HepG2 (cell line): ENCODE data around the gene ZDHHC16. TPM values are rescaled to one million over a fixed set of nuclear protein-coding genes. Genes with fewer than 3 reads are reported as not detected.

ENCODE experiments used
- ATAC-seq: fragments of 200-7000 bp; cut with Tn5 transposase; 3 replicates; pipeline ENCODE4 v1.9.1; 2020; ENCODE audit warnings: mild to moderate bottlenecking, moderate library complexity
- BruUV-seq: library from RNA; stranded (reverse); fragments of 400-500 nt; replicated peaks from 2 replicates; lab custom pipeline; 2021; lab: Mats Ljungman, UMichigan
- CTCF ChIA-PET: fragments of 300-600 bp; formaldehyde crosslinking; extraction: SDS; loops from one replicate; lab custom pipeline; 2021; ENCODE audit warnings: low total read pairs, inconsistent platforms, low intra/inter-chr PET ratio; lab: Yijun Ruan, JAX
- POLR2A ChIA-PET: fragments of 350-600 bp; sonication (Branson Sonifier 250); formaldehyde crosslinking; loops from one replicate; lab custom pipeline; 2020; ENCODE audit warnings: antibody characterized with exemption, inconsistent platforms; lab: Yijun Ruan, JAX
- DNase-seq: peaks from one replicate; pipeline ENCODE4 v3.0.0-alpha.2; 2015; ENCODE audit warnings: low spot score
- FAIRE-seq: peaks from 3 replicates; lab custom pipeline; 2011; peaks lifted over from hg19 to GRCh38; lab: Jason Lieb, UNC
- H2AFZ ChIP-seq: one replicate; pipeline ENCODE4 v1.6.1; 2011; ENCODE audit warnings: low read length, inconsistent platforms
- H3K27ac ChIP-seq: fragments of 300-600 bp; 3 replicates; pipeline ENCODE4 v1.8.0; 2011; ENCODE audit warnings: mixed run types, mild to moderate bottlenecking, mixed read lengths, low read length, inconsistent platforms; ENCODE audit not compliant: insufficient read depth; ENCODE audit errors: extremely low read length
- H3K27me3 ChIP-seq, 2 experiments: fragments of 200-600 bp in 1 of 2; 2 replicates in 1 of 2; 3 replicates in 1 of 2; pipeline versions ENCODE4 v1.6.0 to v1.8.0; 2011; ENCODE audit warnings: low read length in 2 of 2, mild to moderate bottlenecking in 2 of 2, moderate library complexity in 2 of 2, inconsistent platforms in 1 of 2; ENCODE audit not compliant: insufficient read depth in 2 of 2, control insufficient read depth in 1 of 2
- H3K36me3 ChIP-seq, 2 experiments: fragments of 200-600 bp in 1 of 2; replicated peaks in 1 of 2; 2 replicates in 1 of 2; 3 replicates in 1 of 2; pipeline versions ENCODE4 v1.5.1 to v1.8.0; 2011; ENCODE audit warnings: low read length in 2 of 2, inconsistent platforms in 1 of 2; ENCODE audit not compliant: insufficient read depth in 2 of 2, control insufficient read depth in 1 of 2
- H3K4me1 ChIP-seq: 2 replicates; pipeline ENCODE4 v1.5.1; 2012; ENCODE audit warnings: low read length, inconsistent platforms; ENCODE audit not compliant: insufficient read depth
- H3K4me2 ChIP-seq: 2 replicates; pipeline ENCODE4 v1.6.0; 2011; ENCODE audit warnings: low read depth, low read length, inconsistent platforms
- H3K4me3 ChIP-seq, 3 experiments: fragments of 200-600 bp in 1 of 3; sonication (generic), shearing (Covaris generic) in 1 of 3; replicated peaks in 1 of 3; 2 replicates each; pipeline ENCODE4 v1.5.1; 2011 to 2016; ENCODE audit warnings: low read length in 3 of 3, inconsistent platforms in 2 of 3, low read depth in 2 of 3, mild to moderate bottlenecking in 2 of 3, control low read depth in 1 of 3, mixed read lengths in 1 of 3; ENCODE audit not compliant: insufficient read depth in 1 of 3
- H3K79me2 ChIP-seq: one replicate; pipeline ENCODE4 v1.6.1; 2011; ENCODE audit warnings: low read length, inconsistent platforms; ENCODE audit not compliant: insufficient read depth
- H3K9ac ChIP-seq: 2 replicates; pipeline ENCODE4 v1.6.0; 2011; ENCODE audit warnings: mild to moderate bottlenecking, low read depth, low read length, inconsistent platforms; ENCODE audit not compliant: insufficient read depth
- H3K9me3 ChIP-seq: 2 replicates; pipeline ENCODE4 v1.5.1; 2012; ENCODE audit warnings: mild to moderate bottlenecking, low read length
- H4K20me1 ChIP-seq: 2 replicates; pipeline ENCODE4 v1.6.0; 2011; ENCODE audit warnings: inconsistent platforms, mild to moderate bottlenecking, low read length, moderate library complexity; ENCODE audit not compliant: insufficient read depth
- GATA4 ChIP-seq: sonication (generic); IDR thresholded peaks from 2 replicates; pipeline ENCODE4 v1.6.1; 2016; ENCODE audit warnings: antibody characterized with exemption, low read depth, borderline replicate concordance
- GATAD1 ChIP-seq: IDR thresholded peaks from 2 replicates; pipeline ENCODE4 v1.6.1; 2016; ENCODE audit warnings: missing genetic modification reagents, missing compliant biosample characterization
- HMGXB4 ChIP-seq, 2 experiments: sonication (generic) in 1 of 2; formaldehyde crosslinking in 1 of 2; IDR thresholded peaks; 2 replicates each; pipeline versions ENCODE4 v1.4.0 to v1.6.1; 2018 to 2020; ENCODE audit warnings: missing genetic modification reagents in 2 of 2, borderline replicate concordance in 1 of 2, low read depth in 1 of 2, mild to moderate bottlenecking in 1 of 2, missing biosample characterization in 1 of 2
- IRF9 ChIP-seq: sonication (generic); formaldehyde crosslinking; IDR thresholded peaks from 2 replicates; pipeline ENCODE4 v1.8.0; 2022; ENCODE audit warnings: missing genetic modification reagents, mild to moderate bottlenecking, borderline replicate concordance
- PHF21A ChIP-seq: sonication (generic); formaldehyde crosslinking; IDR thresholded peaks from 2 replicates; pipeline ENCODE4 v1.5.0; 2020; ENCODE audit warnings: mild to moderate bottlenecking, missing genetic modification reagents
- RELA ChIP-seq: sonication (generic); formaldehyde crosslinking; IDR thresholded peaks from 2 replicates; pipeline ENCODE4 v1.4.0; 2020; ENCODE audit warnings: missing genetic modification reagents
- SRSF4 ChIP-seq: fragments of 200-400 bp; formaldehyde crosslinking; IDR thresholded peaks from one replicate; pipeline ENCODE4 v1.6.1; 2018; ENCODE audit warnings: mild to moderate bottlenecking, low read depth, low read length, moderate library complexity; ENCODE audit not compliant: poor library complexity, severe bottlenecking
- ZBTB42 ChIP-seq: sonication (generic); formaldehyde crosslinking; IDR thresholded peaks from 2 replicates; pipeline ENCODE4 v1.5.0; 2020; ENCODE audit warnings: mild to moderate bottlenecking, missing genetic modification reagents
- ZFP82 ChIP-seq: sonication (generic); formaldehyde crosslinking; IDR thresholded peaks from 2 replicates; pipeline ENCODE4 v1.5.1; 2020; ENCODE audit warnings: mild to moderate bottlenecking, missing genetic modification reagents, borderline replicate concordance
- ZNF691 ChIP-seq: sonication (generic); formaldehyde crosslinking; IDR thresholded peaks from 2 replicates; pipeline ENCODE4 v1.4.0; 2020; ENCODE audit warnings: missing genetic modification reagents, low read depth, mild to moderate bottlenecking, borderline replicate concordance
- ZNF720 ChIP-seq: sonication (generic); formaldehyde crosslinking; IDR thresholded peaks from 2 replicates; pipeline ENCODE4 v1.4.0; 2020; ENCODE audit warnings: missing genetic modification reagents
- ZNF780A ChIP-seq: sonication (generic); formaldehyde crosslinking; IDR thresholded peaks from 2 replicates; pipeline ENCODE4 v1.8.0; 2022; ENCODE audit warnings: mild to moderate bottlenecking, missing genetic modification reagents, moderate library complexity
- WGBS: methylation state at CpG from one replicate; pipeline ENCODE4 v1.1.6; 2017; ENCODE audit warnings: low lambda C conversion rate; 5-methylcytosine and 5-hydroxymethylcytosine counted together
- in situ Hi-C: cut with HindIII; loops from 2 replicates; pipeline ENCODE4 v1.10.0; 2017; ENCODE audit warnings: low pct_unique_long_range_greater_than_20kb; ENCODE audit not compliant: extremely low pct_ligation_motif_present
- intact Hi-C: fragments of 100-400 bp; cut with micrococcal nuclease; formaldehyde crosslinking; loops from one replicate; pipeline ENCODE4 v1.10.0; 2022; ENCODE audit not compliant: unreplicated experiment
- polyA plus RNA-seq, 8 experiments: library from polyadenylated mRNA; depleted of rRNA in 3 of 8; stranded (reverse) in 7 of 8; unstranded in 1 of 8; fragments of >200 nt; fragmentation: Illumina TruSeq in 4 of 8; extraction: Trizol in 4 of 8; gene quantifications; 2 replicates each; pipeline versions ENCODE4 v1.2.1 to v1.2.3, GENCODE V29; 2011 to 2016; ENCODE audit warnings: low read depth in 4 of 8, missing spikeins in 1 of 8, mixed read lengths in 1 of 8; ENCODE audit not compliant: insufficient read depth in 1 of 8
- total RNA-seq, 5 experiments: library from RNA; depleted of rRNA; stranded (reverse); fragments of >200 nt; fragmentation: Illumina TruSeq; extraction: Trizol; gene quantifications; 2 replicates each; pipeline ENCODE4 v1.2.3, GENCODE V29; 2016; ENCODE audit warnings: low read depth in 1 of 5

ZDHHC16 gene
- total and polyA plus RNA-seq, 2 of the 13 experiments (the other 11 are each of a cell fraction or from before 2014, with no cell fraction given), result 40.8 to 41.8 TPM

- H2AFZ ChIP-seq, result no peak overlapping the region
- H4K20me1 ChIP-seq, result no peaks in the 10 kb centered on the region
- DNase-seq (no peak), FAIRE-seq (no peak), ATAC-seq (no peak)
- 92% methylated on average over 3 of the region's 7 CpGs for WGBS
- no peak overlapping the region for H3K27ac ChIP-seq
- H3K9ac ChIP-seq, result no peak overlapping the region
- TF ChIP-seq PHF21A (CRISPR knock-in tag) (no peak), ZNF780A (no peak), RELA (CRISPR knock-in tag) (no peak), ZFP82 (CRISPR knock-in tag) (no peak), ZBTB42 (CRISPR knock-in tag) (no peak), ZNF720 (no peak), ZNF691 (CRISPR knock-in tag) (no peak), HMGXB4 (CRISPR knock-in tag; IDR thresholded peaks at IDR 0.05; ENCODE audit: borderline replicate concordance in 1 of 2, low read depth in 1 of 2) (no peak), IRF9 (CRISPR knock-in tag) (no peak), GATAD1 (no peak), SRSF4 (no peak), GATA4 (no peak)
- H3K9me3 ChIP-seq, result no peaks in the 10 kb centered on the region
- ChIA-PET POLR2A (interaction anchor here (1.5 kb wide), 1 partner anchor 33 kb away, joined by 4 read pairs; the partner anchor contains the start of gene UBTD1), CTCF (no interaction called here)
- no TSS peak for BruUV-seq
- in situ Hi-C loops (no loop called here), intact Hi-C loops (no loop called here)
- peaks cover 50 to 83% of the 10 kb centered on the region in 2 experiments for H3K36me3 ChIP-seq
- no peak overlapping the region for H3K4me2 ChIP-seq
- no peaks in the 10 kb centered on the region for H3K27me3 ChIP-seq
- no peaks in the 10 kb centered on the region for H3K79me2 ChIP-seq
- H3K4me1 ChIP-seq, result peaks cover 25% of the 10 kb centered on the region
- no peak overlapping the region for H3K4me3 ChIP-seq
These were observed 20.0 kb downstream of the ZDHHC16 start for GRCh38 chr10:97465982-97466381.
